Measurements from ENCODE around the gene AGO4. TPM values are rescaled to one million over a fixed set of nuclear protein-coding genes. Genes with fewer than 3 reads are reported as not detected.

AGO4 gene
- total RNA-seq, 1 experiment from 2014 or later: 5.2 TPM

- CTCF ChIA-PET: interaction anchor here (0.5 kb wide), 1 partner anchor 53 kb away, joined by 4 read pairs; no protein-coding TSS in a partner anchor
- H3K27ac Mint-ChIP-seq (ENCODE audit: low read depth, unreplicated experiment): no peak overlapping the region
- TF ChIP-seq CTCF (IDR thresholded peaks at IDR 0.05; ENCODE audit: unreplicated experiment): no peak
- H3K27me3 Mint-ChIP-seq (ENCODE audit: insufficient read depth, unreplicated experiment): no peaks in the 10 kb centered on the region
- peaks cover 54% of the 10 kb centered on the region for H3K36me3 Mint-ChIP-seq (ENCODE audit: insufficient read depth, unreplicated experiment)
- intact Hi-C loops (cut with micrococcal nuclease): no loop called here
- no peaks in the 10 kb centered on the region for H3K9me3 Mint-ChIP-seq (ENCODE audit: unreplicated experiment)
- no peaks in the 10 kb centered on the region for H3K4me1 Mint-ChIP-seq (ENCODE audit: insufficient read depth, unreplicated experiment)
- POLR2A ChIA-PET: interaction anchor here (0.6 kb wide), 1 partner anchor 30 kb away, joined by 5 read pairs; no protein-coding TSS in a partner anchor
- no TSS peak for BruUV-seq (replicated peaks)
- no peak overlapping the region for H3K4me3 Mint-ChIP-seq (ENCODE audit: unreplicated experiment)
- DNase-seq (ENCODE audit: unreplicated experiment): no peak
Measured at GRCh38 chr1:35825255-35825654, 17.4 kb downstream of the AGO4 start.

GRCh38 chr1:35832276-35832905, 24.6 kb downstream of the AGO4 start:
- BruUV-seq (replicated peaks): no TSS peak
- no peaks in the 10 kb centered on the region for H3K27me3 Mint-ChIP-seq (ENCODE audit: insufficient read depth, unreplicated experiment)
- no peak for DNase-seq (ENCODE audit: unreplicated experiment)
- ChIA-PET POLR2A (no interaction called here), CTCF (no interaction called here)
- H3K4me1 Mint-ChIP-seq (ENCODE audit: insufficient read depth, unreplicated experiment): no peaks in the 10 kb centered on the region
- no peaks in the 10 kb centered on the region for H3K9me3 Mint-ChIP-seq (ENCODE audit: unreplicated experiment)
- peaks cover 73% of the 10 kb centered on the region for H3K36me3 Mint-ChIP-seq (ENCODE audit: insufficient read depth, unreplicated experiment)
- no peak overlapping the region for H3K4me3 Mint-ChIP-seq (ENCODE audit: unreplicated experiment)
- no peak for TF ChIP-seq CTCF (IDR thresholded peaks at IDR 0.05; ENCODE audit: unreplicated experiment)
- intact Hi-C loops (cut with micrococcal nuclease): no loop called here
- no peak overlapping the region for H3K27ac Mint-ChIP-seq (ENCODE audit: low read depth, unreplicated experiment)

- Mint-ChIP-seq H3K36me3 (ENCODE audit: insufficient read depth, unreplicated experiment) (peaks cover 64% of the 10 kb centered on the region), H3K27ac (ENCODE audit: low read depth, unreplicated experiment) (no peak overlapping the region), H3K4me1 (ENCODE audit: insufficient read depth, unreplicated experiment) (no peaks in the 10 kb centered on the region), H3K9me3 (ENCODE audit: unreplicated experiment) (no peaks in the 10 kb centered on the region), H3K27me3 (ENCODE audit: insufficient read depth, unreplicated experiment) (no peaks in the 10 kb centered on the region), H3K4me3 (ENCODE audit: unreplicated experiment) (no peak overlapping the region)
- ChIA-PET CTCF (interaction anchor here (1.0 kb wide), 1 partner anchor 81 kb away, joined by 4 read pairs; no protein-coding TSS in a partner anchor), POLR2A (interaction anchor here (0.6 kb wide), 1 partner anchor 84 kb away, joined by 3 read pairs; no protein-coding TSS in a partner anchor)
- no TSS peak for BruUV-seq (replicated peaks)
- intact Hi-C loops (cut with micrococcal nuclease): no loop called here
- no peak for TF ChIP-seq CTCF (IDR thresholded peaks at IDR 0.05; ENCODE audit: unreplicated experiment)
- DNase-seq (ENCODE audit: unreplicated experiment): no peak
Measured at GRCh38 chr1:35833395-35833794, 25.6 kb downstream of the AGO4 start.

- TF ChIP-seq CTCF (IDR thresholded peaks at IDR 0.05; ENCODE audit: unreplicated experiment): no peak
- Mint-ChIP-seq H3K36me3 (ENCODE audit: insufficient read depth, unreplicated experiment) (peaks cover 57% of the 10 kb centered on the region), H3K9me3 (ENCODE audit: unreplicated experiment) (no peaks in the 10 kb centered on the region), H3K4me3 (ENCODE audit: unreplicated experiment) (no peak overlapping the region), H3K27ac (ENCODE audit: low read depth, unreplicated experiment) (no peak overlapping the region), H3K4me1 (ENCODE audit: insufficient read depth, unreplicated experiment) (no peaks in the 10 kb centered on the region), H3K27me3 (ENCODE audit: insufficient read depth, unreplicated experiment) (no peaks in the 10 kb centered on the region)
- ChIA-PET POLR2A (no interaction called here), CTCF (interaction anchor here (0.6 to 1.0 kb wide), 3 partner anchors 39 to 80 kb away, joined by 3 to 4 read pairs (median 3); no protein-coding TSS in a partner anchor)
- intact Hi-C loops (cut with micrococcal nuclease): no loop called here
- no peak for DNase-seq (ENCODE audit: unreplicated experiment)
- no TSS peak for BruUV-seq (replicated peaks)
Measured at GRCh38 chr1:35834218-35834617, 26.4 kb downstream of the AGO4 start.

All from MCF 10A (cell line).